OCI-LY7 (cell line): Measurements from ENCODE around the gene TRIM73. TPM values are rescaled to one million over a fixed set of nuclear protein-coding genes. Genes with fewer than 3 reads are reported as not detected.
"Not testable (repeated sequence)": the region's sequence is repeated elsewhere in the genome, so short reads cannot be mapped to it uniquely, and the experiment has no call there.

Source experiments
- Bru-seq: library from RNA; stranded (reverse); fragments of 400-500 nt; gene quantifications from one replicate; lab custom pipeline; 2021; lab: Mats Ljungman, UMichigan
- BruChase-seq, 2 experiments: library from RNA; stranded (reverse); fragments of 400-500 nt; gene quantifications; one replicate each; lab custom pipeline; 2021; lab: Mats Ljungman, UMichigan
- BruUV-seq: library from RNA; stranded (reverse); fragments of 400-500 nt; replicated peaks from 2 replicates; lab custom pipeline; 2021; lab: Mats Ljungman, UMichigan
- CTCF ChIA-PET: fragments of 300-600 bp; sonication (Branson Sonifier 250); formaldehyde crosslinking; loops from one replicate; lab custom pipeline; 2022; ENCODE audit warnings: antibody characterized with exemption; ENCODE audit not compliant: unreplicated experiment; lab: Charles Lee
- POLR2A ChIA-PET: fragments of 300-600 bp; sonication (Branson Sonifier 250); formaldehyde crosslinking; loops from one replicate; lab custom pipeline; 2022; ENCODE audit warnings: antibody characterized with exemption; lab: Charles Lee
- DNase-seq: peaks from one replicate; pipeline ENCODE4 v3.0.0-alpha.2; 2015; ENCODE audit warnings: low spot score
- H2AFZ ChIP-seq: fragments of 200-600 bp; sonication (generic), shearing (Covaris generic); 2 replicates; pipeline ENCODE4 v1.6.1; 2014; ENCODE audit warnings: mild to moderate bottlenecking, antibody characterized with exemption, low read length, moderate library complexity
- H3K27ac ChIP-seq: fragments of 200-600 bp; sonication (generic); 2 replicates; pipeline ENCODE4 v1.5.1; 2014; ENCODE audit warnings: mixed run types, low read depth, mild to moderate bottlenecking, moderate library complexity, low read length, inconsistent platforms; ENCODE audit not compliant: poor library complexity, severe bottlenecking
- H3K36me3 ChIP-seq: fragments of 200-600 bp; sonication (generic); 2 replicates; pipeline ENCODE4 v1.6.1; 2014; ENCODE audit warnings: mild to moderate bottlenecking, antibody characterized with exemption, low read length, moderate library complexity, mixed read lengths; ENCODE audit not compliant: insufficient read depth
- H3K4me1 ChIP-seq: fragments of 200-600 bp; sonication (generic); 2 replicates; pipeline ENCODE4 v1.5.1; 2014; ENCODE audit warnings: mild to moderate bottlenecking, low read length; ENCODE audit not compliant: insufficient read depth, poor library complexity, severe bottlenecking
- H3K4me2 ChIP-seq: fragments of 200-600 bp; sonication (generic); 2 replicates; pipeline ENCODE4 v1.6.1; 2014; ENCODE audit warnings: mild to moderate bottlenecking, low read length
- H3K4me3 ChIP-seq: fragments of 200-600 bp; sonication (generic); 2 replicates; pipeline ENCODE4 v1.5.1; 2014; ENCODE audit warnings: mild to moderate bottlenecking, low read depth, low read length; ENCODE audit not compliant: poor library complexity, severe bottlenecking
- H3K79me2 ChIP-seq: fragments of 200-600 bp; sonication (generic); 2 replicates; pipeline ENCODE4 v1.6.1; 2016; ENCODE audit warnings: low read depth, mild to moderate bottlenecking, low read length, moderate library complexity, mixed read lengths; ENCODE audit not compliant: insufficient read depth
- H3K9me2 ChIP-seq: fragments of 200-600 bp; sonication (generic); 2 replicates; pipeline ENCODE4 v1.6.1; 2016; ENCODE audit warnings: mild to moderate bottlenecking, low read length, mixed read lengths; ENCODE audit not compliant: insufficient read depth
- H3K9me3 ChIP-seq: fragments of 200-600 bp; sonication (generic); 2 replicates; pipeline ENCODE4 v1.6.1; 2014; ENCODE audit warnings: mild to moderate bottlenecking, mixed run types, low read length, mixed read lengths
- H4K20me1 ChIP-seq: fragments of 200-600 bp; sonication (generic); 2 replicates; pipeline ENCODE4 v1.6.1; 2014; ENCODE audit warnings: mild to moderate bottlenecking, antibody characterized with exemption, low read length, moderate library complexity, mixed read lengths; ENCODE audit not compliant: insufficient read depth
- intact Hi-C: fragments of 100-400 bp; cut with micrococcal nuclease; formaldehyde crosslinking; loops from one replicate; pipeline ENCODE4 v1.10.0; 2022; ENCODE audit not compliant: unreplicated experiment
- long read RNA-seq: library from polyadenylated mRNA; stranded (forward); transcript quantifications from one replicate; pipeline ENCODE4 v2.0.0, GENCODE V29; 2022
- total RNA-seq, 2 experiments: library from RNA; depleted of rRNA in 1 of 2; stranded (reverse); fragments of >200 nt in 1 of 2; shearing (Covaris generic) in 1 of 2; gene quantifications; 2 replicates each; pipeline ENCODE4 v1.2.3, GENCODE V29; 2014 to 2022

The TRIM73 gene
- 10.9 and 16.0 TPM in 2 replicates for total RNA-seq (2014; rRNA removed; shearing (Covaris generic))
- total RNA-seq (2022), result 22.3 and 26.2 TPM in 2 replicates
- Bru-seq, nascent RNA, result percentile 33 among the genes with signal in this experiment
- BruChase-seq, experiment 1, labeled RNA remaining after a 6-hour chase, result percentile 48 among the genes with signal in this experiment
- percentile 43 among the genes with signal in this experiment for BruChase-seq, experiment 2, labeled RNA remaining after a 2-hour chase
- long read RNA-seq, partial matches to known transcripts, result 0 of 7 reads
- long read RNA-seq, other reads (novel, unspliced or antisense), result 6 of 7 reads

DNA sequence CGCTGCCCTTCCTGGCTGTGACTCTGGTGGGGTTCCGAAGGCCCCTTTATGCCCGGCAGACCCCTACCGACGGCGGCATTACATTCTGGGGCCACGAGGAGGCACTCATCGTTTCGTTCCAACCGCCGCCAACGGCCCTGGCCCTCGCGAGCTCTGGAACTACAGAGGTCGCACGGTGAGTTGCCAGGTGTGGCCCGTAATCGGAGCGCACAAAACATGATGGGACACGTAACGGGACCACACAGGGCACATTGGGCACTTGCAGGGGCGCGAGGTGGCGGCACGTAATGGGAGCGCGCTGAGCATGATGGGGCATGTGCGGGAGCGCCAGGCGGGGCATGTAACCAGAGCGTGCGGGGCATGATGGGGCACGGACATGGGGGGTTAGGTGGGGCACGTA lies at the start of gene TRIM73:
Gene TRIM73, plus strand, starts transcription at position 301 of the 400 bp plus-strand sequence. CDS start 3,305 bp downstream, outside the sequence.
- intact Hi-C loops, H2AFZ ChIP-seq, H3K9me3 ChIP-seq, CTCF ChIA-PET, H3K79me2 ChIP-seq, H3K27ac ChIP-seq, BruUV-seq, POLR2A ChIA-PET, H3K9me2 ChIP-seq, DNase-seq, H3K36me3 ChIP-seq, H3K4me3 ChIP-seq, H3K4me2 ChIP-seq, H3K4me1 ChIP-seq, H4K20me1 ChIP-seq: not testable (repeated sequence)

DNA sequence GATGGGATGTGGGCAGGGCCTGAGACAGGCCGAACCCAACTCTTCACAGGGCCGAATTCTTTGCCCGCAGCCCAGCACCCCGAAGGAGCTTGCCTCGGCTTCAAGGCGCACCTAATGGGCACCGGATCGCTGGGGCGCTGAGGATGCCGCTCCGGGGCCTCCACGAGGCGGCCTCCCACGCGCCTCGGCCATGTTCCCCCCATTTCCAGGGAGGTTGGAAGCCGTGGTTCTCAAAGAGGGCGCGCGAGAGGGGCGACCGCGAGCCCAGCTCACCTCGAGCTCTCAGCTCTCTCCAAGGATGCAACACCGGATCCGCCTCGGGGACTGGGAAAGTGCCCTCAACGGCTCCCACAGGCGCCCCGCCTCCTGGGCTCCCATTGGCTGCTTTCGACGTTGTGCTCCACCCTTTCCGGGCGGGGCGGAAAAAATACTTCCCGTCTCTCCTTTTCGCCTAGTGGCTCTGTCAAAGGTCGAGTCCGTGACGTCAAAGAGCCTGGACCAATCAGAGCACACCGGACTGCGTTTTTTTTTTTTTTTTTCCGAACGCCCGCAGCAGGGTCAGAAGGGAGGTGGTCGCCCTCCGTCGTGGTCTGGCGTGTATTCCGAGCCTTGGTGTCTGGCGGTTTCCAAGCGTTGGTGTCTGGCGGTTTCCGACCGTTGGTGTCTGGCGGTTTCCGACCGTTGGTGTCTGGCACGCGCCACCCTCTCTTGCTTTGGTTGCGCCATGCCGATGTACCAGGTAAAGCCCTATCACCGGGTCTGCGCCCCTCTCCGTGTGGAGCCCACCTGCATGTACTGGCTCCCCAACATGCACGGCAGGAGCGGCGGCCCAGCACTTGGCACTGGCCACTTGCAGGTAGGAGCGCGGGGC lies 36.5 kb upstream of the TRIM73 start:
- H3K9me3 ChIP-seq, POLR2A ChIA-PET, H3K4me1 ChIP-seq, CTCF ChIA-PET, H4K20me1 ChIP-seq, intact Hi-C loops, H3K79me2 ChIP-seq, H3K36me3 ChIP-seq, BruUV-seq, H2AFZ ChIP-seq, H3K4me2 ChIP-seq, H3K9me2 ChIP-seq: not testable (repeated sequence)
- Histone ChIP-seq H3K4me3 (peak overlapping the region; percentile 63), H3K27ac (peak overlapping the region; percentile 45)
- DNase-seq, result peak; percentile 30

DNA sequence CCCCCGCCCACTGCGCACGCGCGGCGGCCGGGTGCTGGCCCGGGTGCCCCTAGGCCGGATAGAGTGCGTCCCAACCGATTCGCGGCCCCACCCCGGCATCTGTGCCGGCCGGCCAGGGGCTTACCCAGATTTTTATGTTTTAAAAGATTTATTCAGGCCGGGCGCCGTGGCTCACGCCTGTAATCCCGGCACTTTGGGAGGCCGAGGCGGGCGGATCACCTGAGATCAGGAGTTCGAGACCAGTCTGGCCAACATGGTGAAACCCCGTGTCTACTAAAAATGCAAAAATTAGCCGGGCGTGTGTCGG lies 35.9 kb upstream of the TRIM73 start:
- H3K4me1 ChIP-seq, DNase-seq, POLR2A ChIA-PET, H4K20me1 ChIP-seq, H3K79me2 ChIP-seq, BruUV-seq, H3K4me2 ChIP-seq, H3K9me3 ChIP-seq, H2AFZ ChIP-seq, intact Hi-C loops, H3K36me3 ChIP-seq, CTCF ChIA-PET, H3K9me2 ChIP-seq: not testable (repeated sequence)
- H3K27ac ChIP-seq, result peak overlapping the region; percentile 45
- H3K4me3 ChIP-seq, result peak overlapping the region; percentile 63

DNA sequence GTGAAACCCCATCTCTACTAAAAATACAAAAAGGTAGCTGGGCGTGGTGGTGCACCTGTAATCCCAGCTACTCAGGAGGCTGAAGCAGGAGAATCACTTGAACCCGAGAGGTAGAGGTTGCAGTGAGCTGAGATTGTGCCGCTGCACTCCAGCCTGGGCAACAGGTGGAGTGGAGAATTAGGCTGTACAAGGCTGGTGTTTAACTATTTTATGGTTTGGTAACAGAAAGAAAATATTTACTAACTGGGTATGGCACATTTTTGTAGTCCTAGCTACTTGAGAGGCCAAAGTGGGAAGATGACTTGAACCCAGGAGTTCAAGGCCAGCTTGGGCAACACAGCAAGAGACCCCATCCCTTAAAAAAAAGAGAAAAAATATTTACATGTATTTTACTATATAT lies 31.4 kb upstream of the TRIM73 start:
- CTCF ChIA-PET, H3K4me1 ChIP-seq, POLR2A ChIA-PET, H3K4me2 ChIP-seq, H3K9me3 ChIP-seq, H3K79me2 ChIP-seq, DNase-seq, intact Hi-C loops, H3K4me3 ChIP-seq, H3K27ac ChIP-seq, H4K20me1 ChIP-seq, H2AFZ ChIP-seq, BruUV-seq, H3K9me2 ChIP-seq, H3K36me3 ChIP-seq: not testable (repeated sequence)

DNA sequence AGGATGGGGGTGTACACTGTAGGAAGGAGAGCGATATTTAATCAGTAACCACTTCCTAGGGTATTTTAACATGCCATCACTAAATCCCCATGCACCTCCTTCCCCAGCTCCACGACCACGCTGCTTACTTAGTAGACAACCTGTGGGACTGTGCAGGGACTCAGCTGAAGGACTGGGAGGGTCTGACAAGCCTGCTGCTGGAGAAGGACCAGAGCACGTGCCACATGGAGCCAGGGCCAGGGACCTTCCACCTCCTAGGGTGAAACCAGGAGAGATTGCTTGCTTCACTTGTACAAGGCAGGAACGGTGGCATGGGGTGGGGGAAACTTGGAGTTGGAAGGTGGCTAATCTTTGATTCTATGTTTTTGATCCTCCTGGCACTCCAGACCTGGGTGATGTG lies 28.8 kb upstream of the TRIM73 start:
- H2AFZ ChIP-seq, BruUV-seq, intact Hi-C loops, H3K9me2 ChIP-seq, H3K36me3 ChIP-seq, CTCF ChIA-PET, H4K20me1 ChIP-seq, H3K4me3 ChIP-seq, H3K79me2 ChIP-seq, H3K27ac ChIP-seq, POLR2A ChIA-PET, H3K4me1 ChIP-seq, H3K9me3 ChIP-seq, H3K4me2 ChIP-seq, DNase-seq: not testable (repeated sequence)

DNA sequence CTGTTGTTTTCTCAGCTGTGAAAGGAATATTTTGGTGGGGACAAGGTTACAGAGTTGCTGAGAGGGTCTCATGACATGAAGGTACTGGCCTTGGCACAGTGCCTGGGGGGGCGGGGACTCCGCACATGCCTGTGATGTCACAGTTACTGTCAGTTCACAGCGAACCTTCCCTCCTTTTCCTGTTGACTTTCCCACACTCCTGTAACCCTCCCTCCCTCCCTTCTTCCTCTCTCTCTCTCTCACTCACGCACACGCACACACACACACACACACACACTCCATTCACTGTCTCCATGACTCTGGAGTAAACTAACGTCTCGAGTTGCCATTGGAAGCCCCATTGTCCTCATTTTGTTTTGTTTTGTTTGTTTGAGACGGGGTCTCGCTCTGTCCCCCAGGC lies 28.1 kb upstream of the TRIM73 start:
- POLR2A ChIA-PET, CTCF ChIA-PET, DNase-seq, H3K4me1 ChIP-seq, H4K20me1 ChIP-seq, intact Hi-C loops, H3K36me3 ChIP-seq, BruUV-seq, H3K4me3 ChIP-seq, H3K9me3 ChIP-seq, H3K9me2 ChIP-seq, H3K27ac ChIP-seq, H2AFZ ChIP-seq, H3K4me2 ChIP-seq, H3K79me2 ChIP-seq: not testable (repeated sequence)
